CD8-positive, alpha-beta memory T cell (primary cell): ENCODE measurements around the gene KPNA1. TPM values are rescaled to one million over a fixed set of nuclear protein-coding genes. Genes with fewer than 3 reads are reported as not detected.

Source experiments
- CTCF ChIA-PET: fragments of 350-600 bp; sonication (Branson Sonifier 250); formaldehyde crosslinking; loops from one replicate; lab custom pipeline; 2021; ENCODE audit warnings: antibody characterized with exemption; lab: Charles Lee
- POLR2A ChIA-PET: fragments of 350-600 bp; sonication (Branson Sonifier 250); formaldehyde crosslinking; loops from one replicate; lab custom pipeline; 2021; ENCODE audit warnings: antibody characterized with exemption; lab: Charles Lee
- DNase-seq, 5 donors: peaks; one replicate each; pipeline versions ENCODE4 v3.0.0 to v3.0.0-alpha.2; 2020 to 2022; ENCODE audit warnings: mixed read lengths in 1 of 5
- H3K27ac ChIP-seq: one replicate; pipeline ENCODE4 v1.7.0; 2013; ENCODE audit warnings: low read depth, mild to moderate bottlenecking, low read length, moderate library complexity
- H3K27me3 ChIP-seq: 2 replicates; pipeline ENCODE4 v1.7.0; 2013; ENCODE audit warnings: low read length, mild to moderate bottlenecking; ENCODE audit not compliant: insufficient read depth, poor library complexity, severe bottlenecking
- H3K36me3 ChIP-seq: 2 replicates; pipeline ENCODE4 v1.7.0; 2013; ENCODE audit warnings: mild to moderate bottlenecking, low read length, moderate library complexity; ENCODE audit not compliant: insufficient read depth
- H3K4me1 ChIP-seq: 2 replicates; pipeline ENCODE4 v1.7.0; 2013; ENCODE audit warnings: mild to moderate bottlenecking, low read length, moderate library complexity; ENCODE audit not compliant: insufficient read depth
- H3K4me3 ChIP-seq: 2 replicates; pipeline ENCODE4 v1.7.0; 2013; ENCODE audit warnings: mild to moderate bottlenecking, low read length
- H3K9me3 ChIP-seq: 2 replicates; pipeline ENCODE4 v1.7.0; 2013; ENCODE audit warnings: mild to moderate bottlenecking, low read length
- H3K27ac Mint-ChIP-seq, 8 donors: one replicate each; pipeline ENCODE4 v1.8.0; 2020 to 2021; ENCODE audit warnings: mixed read lengths in 8 of 8, mild to moderate bottlenecking in 6 of 8, inconsistent platforms in 3 of 8, moderate library complexity in 3 of 8
- H3K27me3 Mint-ChIP-seq, 2 donors: one replicate each; pipeline ENCODE4 v1.8.0; 2020 to 2021; ENCODE audit warnings: mixed read lengths in 2 of 2, mild to moderate bottlenecking in 1 of 2, moderate library complexity in 1 of 2
- H3K36me3 Mint-ChIP-seq, 3 donors: one replicate each; pipeline ENCODE4 v1.8.0; 2020 to 2021; ENCODE audit warnings: mixed read lengths in 3 of 3, inconsistent platforms in 1 of 3, mild to moderate bottlenecking in 1 of 3
- H3K4me1 Mint-ChIP-seq, 3 donors: one replicate each; pipeline ENCODE4 v1.8.0; 2020 to 2021; ENCODE audit warnings: mixed read lengths in 3 of 3, inconsistent platforms in 1 of 3, mild to moderate bottlenecking in 1 of 3
- H3K4me3 Mint-ChIP-seq, 7 donors: one replicate each; pipeline ENCODE4 v1.8.0; 2020 to 2021; ENCODE audit warnings: mixed read lengths in 7 of 7, mild to moderate bottlenecking in 6 of 7, moderate library complexity in 4 of 7, inconsistent platforms in 2 of 7
- H3K9me3 Mint-ChIP-seq, 5 donors: one replicate each; pipeline ENCODE4 v1.8.0; 2020 to 2022; ENCODE audit warnings: mixed read lengths in 5 of 5, mild to moderate bottlenecking in 3 of 5, moderate library complexity in 2 of 5, inconsistent platforms in 1 of 5
- polyA plus RNA-seq: library from polyadenylated mRNA; unstranded; fragments of 300-500 nt; fragmentation: Illumina TruSeq; gene quantifications from one replicate; pipeline ENCODE4 v1.2.3, GENCODE V29; 2021
- total RNA-seq, 2 experiments: library from RNA; stranded (reverse); gene quantifications; one replicate each; pipeline ENCODE4 v1.2.3, GENCODE V29; 2021

The KPNA1 gene
- total and polyA plus RNA-seq, 3 experiments from 2014 or later: 49.1 to 60.4 (median 58.6) TPM

DNA sequence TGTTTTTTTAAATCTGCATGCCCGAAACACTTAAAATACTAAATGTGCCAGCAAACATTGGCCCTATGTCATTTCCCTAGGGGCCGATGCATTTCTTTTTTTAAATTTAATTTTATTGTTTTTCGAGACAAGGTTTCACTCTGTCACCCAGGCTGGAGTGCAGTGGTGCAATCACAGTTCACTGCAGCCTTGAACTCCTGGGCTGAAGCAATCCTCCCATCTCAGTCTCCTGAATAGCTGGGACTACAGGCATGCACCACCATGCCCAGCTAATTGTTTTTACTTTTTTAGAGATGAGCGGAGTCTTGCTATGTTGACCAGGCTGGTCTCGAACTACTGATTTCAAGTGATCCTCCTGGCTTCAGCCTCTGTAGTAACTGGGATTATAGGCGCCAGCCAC, 43.9 kb upstream of the KPNA1 start:
- H3K27me3 ChIP-seq: no peaks in the 10 kb centered on the region
- Mint-ChIP-seq H3K9me3 (no peaks in the 10 kb centered on the region), H3K27me3 (no peaks in the 10 kb centered on the region), H3K4me3 (no peak overlapping the region), H3K36me3 (peaks cover 13 to 56% (median 30%) of the 10 kb centered on the region in 3 donors), H3K4me1 (peaks cover 43 to 52% (median 50%) of the 10 kb centered on the region in 3 donors), H3K27ac (no peak overlapping the region)
- H3K27ac ChIP-seq: no peak overlapping the region
- no peak for DNase-seq
- CTCF ChIA-PET: interaction anchor here (0.6 to 10.7 kb wide), 2 partner anchors 20 to 120 kb away, joined by 3 to 137 read pairs; partner anchors contain the start of gene PARP14
- no peak overlapping the region for H3K4me3 ChIP-seq
- H3K36me3 ChIP-seq: peaks cover 40% of the 10 kb centered on the region
- H3K9me3 ChIP-seq: no peaks in the 10 kb centered on the region
- POLR2A ChIA-PET: interaction anchor here (0.8 kb wide), 1 partner anchor 121 kb away, joined by 3 read pairs; no protein-coding TSS in a partner anchor
- peaks cover 24% of the 10 kb centered on the region for H3K4me1 ChIP-seq

DNA sequence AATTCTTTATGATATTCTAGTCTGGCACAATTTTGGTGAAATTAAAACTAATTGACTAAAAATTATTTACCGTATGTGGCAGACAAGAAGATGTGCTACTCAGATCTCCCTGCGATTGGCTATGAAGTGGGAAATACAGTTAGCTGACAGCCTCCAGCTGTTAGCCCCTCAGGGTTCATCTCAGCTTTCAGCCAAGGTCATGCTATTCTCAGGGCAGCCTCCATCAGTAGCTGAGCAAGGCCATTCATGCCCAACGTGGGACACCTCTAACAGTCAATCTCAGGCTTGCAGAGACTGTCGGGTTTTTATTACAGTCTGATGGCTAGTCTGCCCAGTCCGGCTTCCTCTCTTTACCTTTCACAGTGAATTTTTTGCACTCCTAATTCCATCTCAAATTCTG, 42.6 kb upstream of the KPNA1 start:
- Mint-ChIP-seq H3K27me3 (no peaks in the 10 kb centered on the region), H3K9me3 (no peaks in the 10 kb centered on the region), H3K4me1 (peaks cover 36 to 47% (median 44%) of the 10 kb centered on the region in 3 donors), H3K4me3 (no peak overlapping the region), H3K36me3 (peaks cover 13 to 67% (median 34%) of the 10 kb centered on the region in 3 donors), H3K27ac (no peak overlapping the region)
- Histone ChIP-seq H3K4me1 (peaks cover 12% of the 10 kb centered on the region), H3K4me3 (no peak overlapping the region), H3K36me3 (peaks cover 40% of the 10 kb centered on the region), H3K9me3 (no peaks in the 10 kb centered on the region), H3K27me3 (no peaks in the 10 kb centered on the region), H3K27ac (no peak overlapping the region)
- ChIA-PET CTCF (interaction anchor here (0.6 to 10.7 kb wide), 2 partner anchors 122 to 252 kb away, joined by 3 to 137 read pairs; partner anchors contain the start of gene PARP14), POLR2A (no interaction called here)
- no peak for DNase-seq

DNA sequence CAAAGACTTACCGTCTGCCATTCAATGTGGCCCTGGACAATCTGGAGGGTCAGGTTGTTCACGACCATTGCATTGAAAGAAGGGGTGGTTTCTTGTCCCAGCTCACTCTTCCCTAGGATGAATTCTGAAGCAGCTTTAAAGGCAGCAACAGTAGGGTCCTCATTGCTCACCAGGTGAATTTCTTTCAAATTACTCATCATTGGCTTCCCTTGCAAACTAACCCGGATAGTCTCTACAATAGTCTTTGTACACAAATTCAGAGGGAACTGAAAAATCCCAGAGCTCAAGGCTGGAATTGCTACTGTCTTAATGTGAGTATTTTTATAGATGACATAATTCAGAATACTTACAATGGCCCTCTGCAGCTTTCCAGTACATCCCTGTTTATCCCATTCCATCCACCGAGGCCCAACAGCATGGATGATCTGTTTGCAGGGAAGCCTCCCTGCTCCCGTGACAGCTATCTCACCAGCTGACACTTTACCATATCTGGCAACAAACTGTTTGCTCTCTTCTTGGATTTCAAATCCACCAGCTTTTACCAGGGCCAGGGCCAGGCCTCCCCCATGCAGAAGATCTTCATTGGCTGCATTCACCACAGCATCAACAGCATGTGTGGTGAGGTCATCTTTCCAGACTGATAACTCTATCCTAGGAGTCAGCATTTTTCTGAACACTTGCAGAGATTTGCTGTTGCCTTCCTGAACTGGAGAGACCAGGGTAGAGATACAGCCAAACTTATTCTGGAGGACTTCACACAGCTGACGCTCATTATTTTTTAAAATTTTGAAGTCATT, 40.7 kb upstream of the KPNA1 start:
- Mint-ChIP-seq H3K27ac (peak overlapping the region in 1 of 8 donors; percentile 57), H3K4me1 (peaks cover 23 to 30% (median 27%) of the 10 kb centered on the region in 3 donors), H3K36me3 (peaks cover 13 to 83% (median 34%) of the 10 kb centered on the region in 3 donors), H3K4me3 (no peak overlapping the region), H3K27me3 (no peaks in the 10 kb centered on the region), H3K9me3 (no peaks in the 10 kb centered on the region)
- CTCF ChIA-PET: interaction anchor here (0.6 to 10.7 kb wide), 2 partner anchors 123 to 873 kb away, joined by 4 to 137 read pairs; partner anchors contain the start of gene PARP14
- Histone ChIP-seq H3K36me3 (peaks cover 53% of the 10 kb centered on the region), H3K4me1 (peaks cover 1% of the 10 kb centered on the region), H3K4me3 (no peak overlapping the region), H3K27me3 (no peaks in the 10 kb centered on the region), H3K27ac (no peak overlapping the region), H3K9me3 (no peaks in the 10 kb centered on the region)
- POLR2A ChIA-PET: interaction anchor here (0.6 to 1.2 kb wide), 2 partner anchors 13 to 35 kb away, joined by 3 to 4 read pairs; no protein-coding TSS in a partner anchor
- DNase-seq: no peak

DNA sequence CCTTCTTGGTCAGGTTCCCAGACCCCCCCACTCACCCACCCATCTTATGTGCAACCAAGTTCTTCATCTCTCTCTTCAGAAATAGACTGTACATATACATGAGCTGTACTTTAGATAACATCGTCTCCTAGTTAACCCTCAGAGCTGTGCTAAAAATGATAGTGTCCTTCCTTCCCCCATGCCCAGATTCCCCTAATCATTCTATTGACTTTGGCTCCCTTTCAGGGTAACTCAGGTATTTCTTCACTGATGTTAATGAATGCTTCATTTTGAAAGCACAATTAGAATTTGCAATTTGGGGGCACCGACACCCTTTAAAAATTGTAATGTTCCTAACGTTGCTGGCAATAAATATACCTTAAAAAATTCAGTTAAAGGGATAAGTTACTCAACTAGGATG, 38.4 kb upstream of the KPNA1 start:
- Mint-ChIP-seq H3K4me3 (no peak overlapping the region), H3K9me3 (no peaks in the 10 kb centered on the region), H3K27me3 (no peaks in the 10 kb centered on the region), H3K4me1 (peaks cover 18 to 23% (median 21%) of the 10 kb centered on the region in 3 donors), H3K27ac (no peak overlapping the region), H3K36me3 (peaks cover 12 to 89% (median 36%) of the 10 kb centered on the region in 3 donors)
- H3K27ac ChIP-seq: no peak overlapping the region
- H3K36me3 ChIP-seq: peaks cover 50% of the 10 kb centered on the region
- no peaks in the 10 kb centered on the region for H3K4me1 ChIP-seq
- DNase-seq: no peak
- no peaks in the 10 kb centered on the region for H3K27me3 ChIP-seq
- ChIA-PET POLR2A (interaction anchor here (0.6 kb wide), 1 partner anchor 219 kb away, joined by 4 read pairs; no protein-coding TSS in a partner anchor), CTCF (no interaction called here)
- H3K4me3 ChIP-seq: no peak overlapping the region
- H3K9me3 ChIP-seq: no peaks in the 10 kb centered on the region

DNA sequence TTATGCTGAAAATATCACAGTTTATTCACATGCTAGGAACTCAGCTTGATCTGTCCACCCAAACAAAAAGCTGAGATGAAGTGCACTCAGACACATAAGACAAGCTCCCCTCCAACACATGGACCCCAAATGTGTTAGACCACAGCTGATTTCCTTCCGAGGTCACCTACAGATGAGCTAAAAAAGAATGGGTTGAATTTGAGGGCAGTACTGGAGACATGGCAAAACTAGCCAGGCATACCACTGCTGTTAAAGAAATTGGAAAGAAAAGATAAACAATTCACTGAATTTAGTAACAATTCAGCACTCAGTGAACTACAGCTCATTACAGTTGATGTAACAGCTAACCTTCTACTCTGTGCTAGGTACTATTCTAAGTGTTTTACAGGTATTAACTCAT, 33.9 kb upstream of the KPNA1 start:
- no peaks in the 10 kb centered on the region for H3K27me3 Mint-ChIP-seq
- no peaks in the 10 kb centered on the region for H3K27me3 ChIP-seq
- H3K9me3 Mint-ChIP-seq: no peaks in the 10 kb centered on the region
- H3K9me3 ChIP-seq: no peaks in the 10 kb centered on the region
- DNase-seq: no peak
- H3K4me1 Mint-ChIP-seq: peaks cover 6 to 8% (median 7%) of the 10 kb centered on the region in 3 donors
- CTCF ChIA-PET: interaction anchor here (1.0 to 1.6 kb wide), 3 partner anchors 11 to 131 kb away, joined by 3 to 4 read pairs (median 4); no protein-coding TSS in a partner anchor
- no peak overlapping the region for H3K27ac ChIP-seq
- H3K27ac Mint-ChIP-seq: peak overlapping the region in 5 of 8 donors; percentile 29 to 63 (median 49)
- no peak overlapping the region for H3K4me3 Mint-ChIP-seq
- peaks cover 6 to 92% (median 38%) of the 10 kb centered on the region in 3 donors for H3K36me3 Mint-ChIP-seq
- no peaks in the 10 kb centered on the region for H3K4me1 ChIP-seq
- POLR2A ChIA-PET: no interaction called here
- peaks cover 51% of the 10 kb centered on the region for H3K36me3 ChIP-seq
- H3K4me3 ChIP-seq: no peak overlapping the region

DNA sequence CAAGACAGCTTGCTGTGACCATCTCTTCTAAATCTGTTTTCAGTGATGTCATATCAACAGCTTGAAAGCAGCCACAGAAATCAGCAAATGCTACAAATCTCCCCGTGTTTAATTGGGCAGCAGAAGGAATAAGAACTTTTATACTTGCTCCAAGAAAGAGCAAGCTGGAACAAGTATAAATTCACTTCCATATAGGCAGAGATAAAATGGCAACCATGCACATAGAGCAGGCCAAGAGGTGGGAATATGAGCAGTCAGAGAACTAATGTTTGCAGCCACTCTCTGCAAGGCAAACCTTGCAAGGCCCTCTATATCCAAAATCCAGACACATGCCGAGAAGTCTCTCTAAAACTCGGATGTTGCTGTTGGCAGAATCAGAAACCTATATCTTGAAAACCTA, 33.3 kb upstream of the KPNA1 start:
- H3K9me3 Mint-ChIP-seq: no peaks in the 10 kb centered on the region
- CTCF ChIA-PET: interaction anchor here (1.0 kb wide), 2 partner anchors 39 to 131 kb away, joined by 4 read pairs; no protein-coding TSS in a partner anchor
- no peak for DNase-seq

DNA sequence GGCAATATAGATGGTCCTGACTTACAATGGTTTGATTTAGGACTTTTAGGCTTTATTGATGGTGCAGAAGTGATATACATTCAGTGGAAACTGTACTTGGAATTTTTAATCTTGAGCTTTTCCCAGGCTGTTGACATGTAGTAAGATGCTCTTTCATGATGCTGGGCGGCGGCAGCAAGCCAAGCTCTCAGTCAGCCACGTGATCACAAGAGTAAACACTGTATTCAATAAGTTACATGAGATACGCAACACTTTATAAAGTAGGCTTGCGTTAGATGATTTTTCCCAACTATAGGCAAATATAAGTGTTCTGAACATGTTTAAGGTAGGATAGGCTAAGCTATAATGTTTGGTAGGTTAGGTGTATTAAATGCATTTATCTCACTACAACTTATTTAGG, 31.4 kb upstream of the KPNA1 start:
- Histone ChIP-seq H3K9me3 (no peaks in the 10 kb centered on the region), H3K36me3 (peaks cover 49% of the 10 kb centered on the region), H3K4me1 (no peaks in the 10 kb centered on the region), H3K27ac (no peak overlapping the region), H3K4me3 (no peak overlapping the region), H3K27me3 (no peaks in the 10 kb centered on the region)
- peaks cover 0 to 4% (median 0%) of the 10 kb centered on the region in 3 donors for H3K4me1 Mint-ChIP-seq
- ChIA-PET POLR2A (no interaction called here), CTCF (no interaction called here)
- H3K27me3 Mint-ChIP-seq: no peaks in the 10 kb centered on the region
- H3K4me3 Mint-ChIP-seq: no peak overlapping the region
- no peaks in the 10 kb centered on the region for H3K9me3 Mint-ChIP-seq
- DNase-seq: no peak
- peaks cover 6 to 81% (median 34%) of the 10 kb centered on the region in 3 donors for H3K36me3 Mint-ChIP-seq
- H3K27ac Mint-ChIP-seq: peak overlapping the region in 2 of 8 donors; percentile 20 to 35

More for the DNA sequence above, 33.3 kb upstream of the KPNA1 start:
- POLR2A ChIA-PET: no interaction called here
- H3K4me1 Mint-ChIP-seq: peaks cover 2 to 4% (median 2%) of the 10 kb centered on the region in 3 donors
- Histone ChIP-seq H3K9me3 (no peaks in the 10 kb centered on the region), H3K27ac (no peak overlapping the region), H3K4me3 (no peak overlapping the region), H3K4me1 (no peaks in the 10 kb centered on the region), H3K36me3 (peaks cover 51% of the 10 kb centered on the region), H3K27me3 (no peaks in the 10 kb centered on the region)
- H3K27ac Mint-ChIP-seq: peak overlapping the region in 1 of 8 donors; percentile 48
- peaks cover 6 to 92% (median 35%) of the 10 kb centered on the region in 3 donors for H3K36me3 Mint-ChIP-seq
- H3K27me3 Mint-ChIP-seq: no peaks in the 10 kb centered on the region
- H3K4me3 Mint-ChIP-seq: no peak overlapping the region
